Measurements from ENCODE around the gene LCN6. TPM values are rescaled to one million over a fixed set of nuclear protein-coding genes. Genes with fewer than 3 reads are reported as not detected.

LCN6 gene
- total and polyA plus RNA-seq, 9 of the 15 experiments (the other 6 are each of a cell fraction or from before 2014, with no cell fraction given): 0.10 to 0.45 (median 0.37) TPM; not detected in 5

GRCh38 chr9:136739509-136739908 lies 8.8 kb downstream of the LCN6 start:
- H3K9ac ChIP-seq (ENCODE audit: insufficient read depth in 1 of 2, low read depth in 2 of 2, low read length in 2 of 2): 0 out of 4 replicates have a peak overlapping the region, but pooled peaks of 1 of the 2 experiments have one; percentile 23
- WGBS (ENCODE audit: insufficient coverage, low coverage, missing lambda C conversion rate): 31% methylated on average over 23 of the region's 23 CpGs
- 0 out of 2 replicates have a peak overlapping the region, but pooled peaks have one; percentile 33 for H2AFZ ChIP-seq (ENCODE audit: low read depth, low read length)
- FAIRE-seq: no peak
- no peaks in the 10 kb centered on the region for H3K36me3 ChIP-seq (ENCODE audit: control insufficient read depth, insufficient read depth, low read length)
- no peak for DNase-seq (ENCODE audit: extremely low read depth in 1 of 4, low spot score in 3 of 4)
- in situ Hi-C loops (cut with MboI): no loop called here
- no peaks in the 10 kb centered on the region for H3K79me2 ChIP-seq (ENCODE audit: control insufficient read depth, insufficient read depth, low read length)
- H3K4me1 ChIP-seq (replicated peaks in 1 of 2; ENCODE audit: control insufficient read depth in 2 of 2, insufficient read depth in 2 of 2, low read length in 2 of 2): peaks cover 9 to 69% of the 10 kb centered on the region in 2 experiments; a peak in 4 of 5 replicates
- H3K4me2 ChIP-seq (ENCODE audit: insufficient read depth, low read length): no peak overlapping the region
- H3K27me3 ChIP-seq (ENCODE audit: control insufficient read depth in 2 of 2, insufficient read depth in 2 of 2, low read length in 2 of 2): peaks cover 0 to 5% of the 10 kb centered on the region in 2 experiments; a peak in 3 of 5 replicates
- ATAC-seq: no peak
- no peak for TF ChIP-seq PPARD (CRISPR knock-in tag; IDR thresholded peaks at IDR 0.05)
- no peak for TF ChIP-seq MXI1 (IDR thresholded peaks at IDR 0.05; ENCODE audit: low read depth, low read length)
- TF ChIP-seq RFX1 (IDR thresholded peaks at IDR 0.05): no peak
- no peak overlapping the region for H3K4me3 ChIP-seq
- no peaks in the 10 kb centered on the region for H3K9me1 ChIP-seq (ENCODE audit: control insufficient read depth, insufficient read depth, low read length)
- POLR2A ChIA-PET: interaction anchor here (0.7 to 2.2 kb wide), 2 partner anchors 10 to 11 kb away, joined by 3 to 13 read pairs; no protein-coding TSS in a partner anchor
- BruUV-seq (replicated peaks): no TSS peak
- no peak overlapping the region for H3K27ac ChIP-seq (ENCODE audit: extremely low read depth, low read depth, low read length)
- H3K9me3 ChIP-seq (replicated peaks; ENCODE audit: control insufficient read depth, insufficient read depth, low read depth, low read length): no peaks in the 10 kb centered on the region
- intact Hi-C loops (cut with micrococcal nuclease): no loop called here
- CTCF ChIA-PET (ENCODE audit: low intra/inter-chr PET ratio): no interaction called here
- H4K20me1 ChIP-seq (replicated peaks; ENCODE audit: control insufficient read depth, insufficient read depth, low read length): no peaks in the 10 kb centered on the region

GRCh38 chr9:136738960-136739359 lies 9.4 kb downstream of the LCN6 start:
- ChIA-PET CTCF (ENCODE audit: low intra/inter-chr PET ratio) (no interaction called here), POLR2A (interaction anchor here (1.3 kb wide), 1 partner anchor 12 kb away, joined by 6 read pairs; no protein-coding TSS in a partner anchor)
- 66% methylated on average over 20 of the region's 20 CpGs for WGBS (ENCODE audit: insufficient coverage, low coverage, missing lambda C conversion rate)
- Histone ChIP-seq H3K9ac (ENCODE audit: insufficient read depth in 1 of 2, low read depth in 2 of 2, low read length in 2 of 2) (0 out of 4 replicates have a peak overlapping the region, but pooled peaks of 1 of the 2 experiments have one; percentile 13), H3K79me2 (ENCODE audit: control insufficient read depth, insufficient read depth, low read length) (no peaks in the 10 kb centered on the region), H3K9me1 (ENCODE audit: control insufficient read depth, insufficient read depth, low read length) (no peaks in the 10 kb centered on the region), H3K4me2 (ENCODE audit: insufficient read depth, low read length) (no peak overlapping the region), H2AFZ (ENCODE audit: low read depth, low read length) (no peak overlapping the region), H4K20me1 (replicated peaks; ENCODE audit: control insufficient read depth, insufficient read depth, low read length) (no peaks in the 10 kb centered on the region), H3K4me1 (replicated peaks in 1 of 2; ENCODE audit: control insufficient read depth in 2 of 2, insufficient read depth in 2 of 2, low read length in 2 of 2) (peaks cover 9 to 64% of the 10 kb centered on the region in 2 experiments; a peak in 4 of 5 replicates), H3K27ac (ENCODE audit: extremely low read depth, low read depth, low read length) (no peak overlapping the region), H3K27me3 (ENCODE audit: control insufficient read depth in 2 of 2, insufficient read depth in 2 of 2, low read length in 2 of 2) (peaks cover 0 to 5% of the 10 kb centered on the region in 2 experiments; a peak in 3 of 5 replicates), H3K4me3 (no peak overlapping the region), H3K9me3 (replicated peaks; ENCODE audit: control insufficient read depth, insufficient read depth, low read depth, low read length) (no peaks in the 10 kb centered on the region), H3K36me3 (ENCODE audit: control insufficient read depth, insufficient read depth, low read length) (no peaks in the 10 kb centered on the region)
- no peak for FAIRE-seq
- intact Hi-C loops (cut with micrococcal nuclease) (no loop called here), in situ Hi-C loops (cut with MboI) (no loop called here)
- no TSS peak for BruUV-seq (replicated peaks)
- no peak for ATAC-seq
- DNase-seq (ENCODE audit: extremely low read depth in 1 of 4, low spot score in 3 of 4): no peak
- TF ChIP-seq MCM5 (IDR thresholded peaks at IDR 0.05; ENCODE audit: low read depth) (no peak), TOE1 (IDR thresholded peaks at IDR 0.05; ENCODE audit: borderline replicate concordance) (no peak), TOE1 (CRISPR knock-in tag; IDR thresholded peaks at IDR 0.05; ENCODE audit: borderline replicate concordance, low read depth) (no peak), THAP12 (CRISPR knock-in tag; IDR thresholded peaks at IDR 0.05) (no peak), USF1 (CRISPR knock-in tag; IDR thresholded peaks at IDR 0.05) (peak; percentile 12; the same call in 1 of the 2 replicates), CEBPZ (IDR thresholded peaks at IDR 0.05; ENCODE audit: borderline replicate concordance, low read depth, low read length) (no peak)

All from K562 (cell line).